Mesodermal cell (in vitro differentiated cells): ENCODE results near the gene SCGB3A1.

Source experiments
- H3K27ac ChIP-seq: 2 replicates; pipeline ENCODE4 v1.7.0; 2013; ENCODE audit warnings: mild to moderate bottlenecking, low read depth, low read length, moderate library complexity; ENCODE audit not compliant: severe bottlenecking
- H3K36me3 ChIP-seq: 2 replicates; pipeline ENCODE4 v1.7.1; 2013; ENCODE audit warnings: mild to moderate bottlenecking, low read length, moderate library complexity; ENCODE audit not compliant: control insufficient read depth, insufficient read depth
- H3K4me1 ChIP-seq: one replicate; pipeline ENCODE4 v1.7.1; 2013; ENCODE audit warnings: mild to moderate bottlenecking, low read length; ENCODE audit not compliant: insufficient read depth, control insufficient read depth, poor library complexity, severe bottlenecking
- H3K4me3 ChIP-seq: 2 replicates; pipeline ENCODE4 v1.7.0; 2013; ENCODE audit warnings: low read length, control low read depth, mild to moderate bottlenecking; ENCODE audit not compliant: insufficient read depth, poor library complexity, severe bottlenecking; ENCODE audit errors: extremely low read depth
- H3K9me3 ChIP-seq: 2 replicates; pipeline ENCODE4 v1.7.1; 2013; ENCODE audit warnings: mild to moderate bottlenecking, low read length, moderate library complexity; ENCODE audit not compliant: control insufficient read depth
- WGBS, 2 experiments: methylation state at CpG; one replicate each; pipeline ENCODE4 v1.1.5; 2013; ENCODE audit warnings: missing lambda C conversion rate in 2 of 2; ENCODE audit not compliant: insufficient coverage in 2 of 2; 5-methylcytosine and 5-hydroxymethylcytosine counted together

The SCGB3A1 gene

GRCh38 chr5:180631549-180632383 lies 40.5 kb upstream of the SCGB3A1 start:
- H3K4me3 ChIP-seq, result no peak overlapping the region
- WGBS, 2 experiments, result 84 to 86% methylated on average over 28 to 34 of the region's 36 CpGs
- H3K36me3 ChIP-seq, result no peaks in the 10 kb centered on the region
- no peak overlapping the region for H3K27ac ChIP-seq
- peaks cover 8% of the 10 kb centered on the region for H3K4me1 ChIP-seq
- no peaks in the 10 kb centered on the region for H3K9me3 ChIP-seq

DNA sequence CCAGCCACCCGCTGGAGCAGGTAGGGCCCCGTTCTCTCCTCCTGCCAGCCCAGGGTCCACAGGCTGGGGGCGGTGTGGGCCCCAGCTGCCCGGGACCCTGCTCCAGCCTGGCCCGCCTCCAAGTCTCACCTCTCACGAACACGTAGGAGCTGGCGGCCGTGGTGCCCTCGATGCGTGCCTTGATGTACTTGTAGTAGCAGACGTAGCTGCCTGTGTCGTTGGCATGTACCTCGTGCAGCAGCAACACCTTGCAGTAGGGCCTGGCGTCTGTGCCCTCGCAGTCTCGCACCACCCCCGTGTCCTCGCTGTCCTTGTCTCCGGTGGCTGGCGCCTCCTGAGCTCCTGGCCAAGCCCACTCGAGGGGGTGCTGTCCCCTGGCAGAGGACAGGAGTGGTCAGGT lies 39.1 kb upstream of the SCGB3A1 start:
- peaks cover 4% of the 10 kb centered on the region for H3K4me1 ChIP-seq
- H3K27ac ChIP-seq, result no peak overlapping the region
- no peak overlapping the region for H3K4me3 ChIP-seq
- 94 to 96% methylated on average over 18 to 22 of the region's 22 CpGs for WGBS, 2 experiments
- H3K9me3 ChIP-seq, result no peaks in the 10 kb centered on the region
- H3K36me3 ChIP-seq, result no peaks in the 10 kb centered on the region

- Histone ChIP-seq H3K27ac (no peak overlapping the region), H3K36me3 (no peaks in the 10 kb centered on the region), H3K9me3 (no peaks in the 10 kb centered on the region), H3K4me3 (no peak overlapping the region), H3K4me1 (peaks cover 4% of the 10 kb centered on the region)
- WGBS, 2 experiments, result 92 to 97% methylated on average over 20 to 22 of the region's 25 CpGs
These were observed 38.6 kb upstream of the SCGB3A1 start for GRCh38 chr5:180629831-180630382.

GRCh38 chr5:180628827-180629750 lies 37.8 kb upstream of the SCGB3A1 start:
- Histone ChIP-seq H3K4me1 (peaks cover 4% of the 10 kb centered on the region), H3K9me3 (no peaks in the 10 kb centered on the region), H3K27ac (no peak overlapping the region), H3K4me3 (no peak overlapping the region), H3K36me3 (no peaks in the 10 kb centered on the region)
- 88 to 89% methylated on average over 36 to 41 of the region's 44 CpGs for WGBS, 2 experiments

DNA sequence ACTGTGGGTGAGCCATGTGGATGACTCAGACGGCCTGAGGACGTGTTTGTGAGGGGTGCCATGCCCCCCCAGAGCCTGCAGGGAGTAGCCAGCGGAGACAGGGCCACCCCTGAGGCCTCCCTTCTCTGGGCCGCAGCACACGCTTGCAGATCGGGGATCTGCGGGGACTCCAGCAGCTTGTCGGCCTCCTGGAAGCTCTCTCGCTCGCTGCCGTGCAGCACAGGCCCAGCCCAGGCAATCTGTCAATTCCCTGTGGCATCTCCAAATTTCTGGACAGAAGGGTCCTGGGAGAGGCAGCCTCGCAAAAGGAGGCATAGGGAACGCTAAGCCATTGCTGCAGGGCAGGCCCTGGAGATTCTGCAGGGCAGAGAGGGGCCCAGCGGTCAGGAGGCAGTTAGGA lies 36.9 kb upstream of the SCGB3A1 start:
- Histone ChIP-seq H3K36me3 (no peaks in the 10 kb centered on the region), H3K9me3 (no peaks in the 10 kb centered on the region), H3K4me3 (no peak overlapping the region), H3K27ac (no peak overlapping the region), H3K4me1 (peaks cover 4% of the 10 kb centered on the region)
- whole genome bisulfite sequencing, 2 experiments, result 88 to 91% methylated on average over 14 of the region's 14 CpGs

- Histone ChIP-seq H3K9me3 (no peaks in the 10 kb centered on the region), H3K36me3 (no peaks in the 10 kb centered on the region), H3K4me1 (peaks cover 4% of the 10 kb centered on the region), H3K27ac (no peak overlapping the region), H3K4me3 (no peak overlapping the region)
- WGBS, 2 experiments, result 96 to 98% methylated on average over 11 to 12 of the region's 12 CpGs
These were observed 36.3 kb upstream of the SCGB3A1 start for GRCh38 chr5:180627386-180628120.

- Histone ChIP-seq H3K4me1 (no peaks in the 10 kb centered on the region), H3K4me3 (no peak overlapping the region), H3K36me3 (no peaks in the 10 kb centered on the region), H3K27ac (no peak overlapping the region), H3K9me3 (no peaks in the 10 kb centered on the region)
- WGBS, 2 experiments, result 86 to 89% methylated on average over 15 of the region's 15 CpGs
These were observed 35.5 kb upstream of the SCGB3A1 start for GRCh38 chr5:180626661-180627385.

GRCh38 chr5:180625791-180626660 lies 34.7 kb upstream of the SCGB3A1 start:
- Histone ChIP-seq H3K9me3 (no peaks in the 10 kb centered on the region), H3K4me1 (no peaks in the 10 kb centered on the region), H3K27ac (no peak overlapping the region), H3K36me3 (no peaks in the 10 kb centered on the region), H3K4me3 (no peak overlapping the region)
- WGBS, 2 experiments, result 92 to 94% methylated on average over 21 to 23 of the region's 25 CpGs

- Histone ChIP-seq H3K27ac (no peak overlapping the region), H3K9me3 (no peaks in the 10 kb centered on the region), H3K36me3 (no peaks in the 10 kb centered on the region), H3K4me3 (no peak overlapping the region), H3K4me1 (no peaks in the 10 kb centered on the region)
- 92 to 95% methylated on average over 5 to 10 of the region's 10 CpGs for WGBS, 2 experiments
These were observed 34.0 kb upstream of the SCGB3A1 start for GRCh38 chr5:180625125-180625790.
